ENCODE measurements around the gene ZC3H12C. TPM values are rescaled to one million over a fixed set of nuclear protein-coding genes. Genes with fewer than 3 reads are reported as not detected.

The ZC3H12C gene
- total and polyA plus RNA-seq, 4 donors = 3.4 to 27.1 (median 9.1) TPM

GRCh38 chr11:110079726-110080125, 13.5 kb upstream of the ZC3H12C start:
- 94 to 96% methylated on average over 4 of the region's 4 CpGs for WGBS, 2 donors
- peaks cover 0 to 4% (median 0%) of the 10 kb centered on the region in 4 donors for H3K9me3 ChIP-seq (ENCODE audit: control insufficient read depth in 4 of 4, insufficient read depth in 3 of 4, low read length in 3 of 4)

GRCh38 chr11:110081462-110082376, 11.5 kb upstream of the ZC3H12C start:
- Histone ChIP-seq H3K9ac (ENCODE audit: insufficient read depth in 1 of 2, low read length in 2 of 2) (no peak overlapping the region), H3K4me1 (ENCODE audit: control insufficient read depth in 5 of 5, insufficient read depth in 5 of 5, low read length in 5 of 5) (peaks cover 0 to 2% (median 0%) of the 10 kb centered on the region in 5 donors), H3K9me3 (ENCODE audit: control insufficient read depth in 4 of 4, insufficient read depth in 3 of 4, low read length in 3 of 4) (peaks cover 0 to 4% (median 0%) of the 10 kb centered on the region in 4 donors), H3K4me3 (no peak overlapping the region), H3K27me3 (ENCODE audit: control insufficient read depth in 3 of 3, insufficient read depth in 3 of 3, low read length in 2 of 3) (no peaks in the 10 kb centered on the region), H3K27ac (ENCODE audit: low read depth in 1 of 2, low read length in 1 of 2) (no peak overlapping the region), H3K36me3 (ENCODE audit: control insufficient read depth in 4 of 4, insufficient read depth in 4 of 4, low read length in 4 of 4) (no peaks in the 10 kb centered on the region)
- DNase-seq (no peak), ATAC-seq (ENCODE audit: insufficient read depth, low FRiP score) (no peak)
- 64 to 84% methylated on average over 7 of the region's 7 CpGs for WGBS, 2 donors
- no peak for TF ChIP-seq CTCF (IDR thresholded peaks at IDR 0.05; ENCODE audit: control extremely low read depth, extremely low read depth)

More at GRCh38 chr11:110079726-110080125, 13.5 kb upstream of the ZC3H12C start:
- H3K27ac ChIP-seq (ENCODE audit: low read depth in 1 of 2, low read length in 1 of 2) = no peak overlapping the region
- ATAC-seq (ENCODE audit: insufficient read depth, low FRiP score) = no peak
- DNase-seq = no peak
- peaks cover 0 to 8% (median 0%) of the 10 kb centered on the region in 5 donors for H3K4me1 ChIP-seq (ENCODE audit: control insufficient read depth in 5 of 5, insufficient read depth in 5 of 5, low read length in 5 of 5)
- no peaks in the 10 kb centered on the region for H3K36me3 ChIP-seq (ENCODE audit: control insufficient read depth in 4 of 4, insufficient read depth in 4 of 4, low read length in 4 of 4)
- H3K9ac ChIP-seq (ENCODE audit: insufficient read depth in 1 of 2, low read length in 2 of 2) = no peak overlapping the region
- no peak for TF ChIP-seq CTCF (IDR thresholded peaks at IDR 0.05; ENCODE audit: control extremely low read depth, extremely low read depth)
- no peaks in the 10 kb centered on the region for H3K27me3 ChIP-seq (ENCODE audit: control insufficient read depth in 3 of 3, insufficient read depth in 3 of 3, low read length in 2 of 3)
- no peak overlapping the region for H3K4me3 ChIP-seq

- H3K27me3 ChIP-seq (ENCODE audit: control insufficient read depth in 3 of 3, insufficient read depth in 3 of 3, low read length in 2 of 3) = peaks cover 0 to 4% (median 0%) of the 10 kb centered on the region in 3 donors
- 67 to 72% methylated on average over 1 of the region's 1 CpG for WGBS, 2 donors
- H3K4me1 ChIP-seq (ENCODE audit: control insufficient read depth in 5 of 5, insufficient read depth in 5 of 5, low read length in 5 of 5) = peaks cover 0 to 2% (median 0%) of the 10 kb centered on the region in 5 donors
- no peaks in the 10 kb centered on the region for H3K36me3 ChIP-seq (ENCODE audit: control insufficient read depth in 4 of 4, insufficient read depth in 4 of 4, low read length in 4 of 4)
- TF ChIP-seq CTCF (IDR thresholded peaks at IDR 0.05; ENCODE audit: control extremely low read depth, extremely low read depth) = no peak
- DNase-seq = no peak
- H3K27ac ChIP-seq (ENCODE audit: low read depth in 1 of 2, low read length in 1 of 2) = no peak overlapping the region
- H3K9me3 ChIP-seq (ENCODE audit: control insufficient read depth in 4 of 4, insufficient read depth in 3 of 4, low read length in 3 of 4) = peaks cover 0 to 4% (median 0%) of the 10 kb centered on the region in 4 donors
- no peak overlapping the region for H3K4me3 ChIP-seq
- no peak overlapping the region for H3K9ac ChIP-seq (ENCODE audit: insufficient read depth in 1 of 2, low read length in 2 of 2)
- no peak for ATAC-seq (ENCODE audit: insufficient read depth, low FRiP score)
These were observed 10.3 kb upstream of the ZC3H12C start for GRCh38 chr11:110082899-110083298.
